ENCODE data around the gene DHCR7.
A peak's percentile ranks its signal among the peaks of the same experiment; 100 is the strongest.

Gene DHCR7

DNA sequence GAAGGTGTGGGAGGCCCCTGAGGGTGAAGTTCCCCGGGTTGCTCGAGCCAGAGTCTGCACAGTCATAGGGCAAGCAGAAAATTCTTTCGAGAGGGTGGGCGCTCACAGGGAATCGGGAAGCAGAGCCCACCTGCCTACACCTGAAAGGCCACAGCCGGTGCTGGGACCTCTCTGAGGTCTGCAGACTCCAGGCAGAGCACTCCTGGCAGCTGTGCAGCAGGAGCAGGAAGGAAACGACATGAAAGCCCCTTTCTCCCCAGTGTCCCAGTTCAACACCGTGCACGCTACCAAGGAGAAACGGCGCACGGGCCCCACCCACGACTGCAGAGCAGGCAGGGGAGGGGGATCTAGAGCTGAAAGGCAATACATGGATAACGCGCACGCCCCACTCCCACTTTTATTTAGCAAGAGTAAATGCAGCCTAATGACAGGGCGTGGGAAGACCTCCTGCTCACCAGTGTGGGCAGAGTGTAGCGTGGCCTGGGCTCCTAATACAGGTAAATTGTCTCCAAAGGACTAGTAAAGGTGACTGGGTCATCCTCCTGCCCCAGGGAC lies 13.5 kb downstream of the DHCR7 start:
- TF ChIP-seq, protein P1, sequence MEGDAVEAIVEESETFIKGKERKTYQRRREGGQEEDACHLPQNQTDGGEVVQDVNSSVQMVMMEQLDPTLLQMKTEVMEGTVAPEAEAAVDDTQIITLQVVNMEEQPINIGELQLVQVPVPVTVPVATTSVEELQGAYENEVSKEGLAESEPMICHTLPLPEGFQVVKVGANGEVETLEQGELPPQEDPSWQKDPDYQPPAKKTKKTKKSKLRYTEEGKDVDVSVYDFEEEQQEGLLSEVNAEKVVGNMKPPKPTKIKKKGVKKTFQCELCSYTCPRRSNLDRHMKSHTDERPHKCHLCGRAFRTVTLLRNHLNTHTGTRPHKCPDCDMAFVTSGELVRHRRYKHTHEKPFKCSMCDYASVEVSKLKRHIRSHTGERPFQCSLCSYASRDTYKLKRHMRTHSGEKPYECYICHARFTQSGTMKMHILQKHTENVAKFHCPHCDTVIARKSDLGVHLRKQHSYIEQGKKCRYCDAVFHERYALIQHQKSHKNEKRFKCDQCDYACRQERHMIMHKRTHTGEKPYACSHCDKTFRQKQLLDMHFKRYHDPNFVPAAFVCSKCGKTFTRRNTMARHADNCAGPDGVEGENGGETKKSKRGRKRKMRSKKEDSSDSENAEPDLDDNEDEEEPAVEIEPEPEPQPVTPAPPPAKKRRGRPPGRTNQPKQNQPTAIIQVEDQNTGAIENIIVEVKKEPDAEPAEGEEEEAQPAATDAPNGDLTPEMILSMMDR (IDR thresholded peaks at IDR 0.05; ENCODE audit: insufficient read depth, low read length) = no peak
- no peak for TF ChIP-seq REST (IDR thresholded peaks at IDR 0.05; ENCODE audit: insufficient replicate concordance, low read depth)
- TF ChIP-seq POLR2AphosphoS5 (IDR thresholded peaks at IDR 0.05; ENCODE audit: low read depth) = no peak; the same call in 1 of the 2 replicates
- TF ChIP-seq SPI1 (IDR thresholded peaks at IDR 0.05; ENCODE audit: borderline replicate concordance, low read depth) = no peak
- no peak for TF ChIP-seq GABPA (IDR thresholded peaks at IDR 0.05; ENCODE audit: low read depth)
- Histone ChIP-seq H3K27me3 (ENCODE audit: insufficient read depth, poor library complexity, severe bottlenecking) (no peaks in the 10 kb centered on the region), H3K4me3 (replicated peaks; ENCODE audit: insufficient read depth, low read length) (no peak overlapping the region), H3K27ac (replicated peaks) (no peak overlapping the region)
- DNase-seq (ENCODE audit: low read depth in 1 of 2, low spot score in 1 of 2) = no peak

- H3K4me3 ChIP-seq (replicated peaks; ENCODE audit: insufficient read depth, low read length) = no peak overlapping the region
- no peak for DNase-seq (ENCODE audit: low read depth in 1 of 2, low spot score in 1 of 2)
- H3K27ac ChIP-seq (replicated peaks) = no peak overlapping the region
- H3K27me3 ChIP-seq (ENCODE audit: insufficient read depth, poor library complexity, severe bottlenecking) = no peaks in the 10 kb centered on the region
- TF ChIP-seq REST (IDR thresholded peaks at IDR 0.05; ENCODE audit: insufficient replicate concordance, low read depth) (no peak), GABPA (IDR thresholded peaks at IDR 0.05; ENCODE audit: low read depth) (no peak), SPI1 (IDR thresholded peaks at IDR 0.05; ENCODE audit: borderline replicate concordance, low read depth) (no peak), POLR2AphosphoS5 (IDR thresholded peaks at IDR 0.05; ENCODE audit: low read depth) (no peak; the same call in 1 of the 2 replicates)
- TF ChIP-seq, protein P1 (IDR thresholded peaks at IDR 0.05; ENCODE audit: insufficient read depth, low read length) = no peak
Observed at GRCh38 chr11:71433648-71434450, 14.3 kb downstream of the DHCR7 start.

GRCh38 chr11:71432761-71433647 lies 15.2 kb downstream of the DHCR7 start:
- DNase-seq (ENCODE audit: low read depth in 1 of 2, low spot score in 1 of 2) = peak in 1 of 2 experiments; percentile 7
- H3K27ac ChIP-seq (replicated peaks) = no peak overlapping the region
- H3K27me3 ChIP-seq (ENCODE audit: insufficient read depth, poor library complexity, severe bottlenecking) = no peaks in the 10 kb centered on the region
- H3K4me3 ChIP-seq (replicated peaks; ENCODE audit: insufficient read depth, low read length) = no peak overlapping the region
- TF ChIP-seq, protein P1 (IDR thresholded peaks at IDR 0.05; ENCODE audit: insufficient read depth, low read length) = no peak
- no peak for TF ChIP-seq POLR2AphosphoS5 (IDR thresholded peaks at IDR 0.05; ENCODE audit: low read depth)
- TF ChIP-seq REST (IDR thresholded peaks at IDR 0.05; ENCODE audit: insufficient replicate concordance, low read depth) = no peak
- TF ChIP-seq GABPA (IDR thresholded peaks at IDR 0.05; ENCODE audit: low read depth) = no peak
- TF ChIP-seq SPI1 (IDR thresholded peaks at IDR 0.05; ENCODE audit: borderline replicate concordance, low read depth) = no peak
